GM10248 (cell line): ENCODE measurements around the gene CARD10.

Experiments used
- CTCF ChIA-PET: fragments of 300-600 bp; sonication (Branson Sonifier 250); formaldehyde crosslinking; extraction: SDS; loops from one replicate; lab custom pipeline; 2021; ENCODE audit warnings: antibody characterized with exemption; lab: Yijun Ruan, JAX
- POLR2A ChIA-PET: fragments of 350-650 bp; sonication (Branson Sonifier 250); formaldehyde crosslinking; extraction: SDS; loops from one replicate; lab custom pipeline; 2020; ENCODE audit warnings: antibody characterized with exemption; lab: Yijun Ruan, JAX
- DNase-seq: peaks from one replicate; pipeline ENCODE4 v3.0.0; 2012; ENCODE audit errors: extremely low spot score
- CTCF ChIP-seq: IDR thresholded peaks from 2 replicates; pipeline ENCODE4 v1.5.1; 2012; ENCODE audit warnings: mild to moderate bottlenecking, low read depth; ENCODE audit errors: extremely low read depth, missing control alignments, control extremely low read depth

CARD10 gene

GRCh38 chr22:37560608-37561211 is 41.5 kb upstream of the CARD10 start:
- CTCF ChIA-PET, result interaction anchor here (1.4 to 21.7 kb wide), 5 partner anchors 15 to 103 kb away, joined by 4 to 584 read pairs (median 7); partner anchors contain the start of gene LGALS2
- DNase-seq, result no peak
- TF ChIP-seq CTCF, result no peak
- POLR2A ChIA-PET, result no interaction called here

DNA sequence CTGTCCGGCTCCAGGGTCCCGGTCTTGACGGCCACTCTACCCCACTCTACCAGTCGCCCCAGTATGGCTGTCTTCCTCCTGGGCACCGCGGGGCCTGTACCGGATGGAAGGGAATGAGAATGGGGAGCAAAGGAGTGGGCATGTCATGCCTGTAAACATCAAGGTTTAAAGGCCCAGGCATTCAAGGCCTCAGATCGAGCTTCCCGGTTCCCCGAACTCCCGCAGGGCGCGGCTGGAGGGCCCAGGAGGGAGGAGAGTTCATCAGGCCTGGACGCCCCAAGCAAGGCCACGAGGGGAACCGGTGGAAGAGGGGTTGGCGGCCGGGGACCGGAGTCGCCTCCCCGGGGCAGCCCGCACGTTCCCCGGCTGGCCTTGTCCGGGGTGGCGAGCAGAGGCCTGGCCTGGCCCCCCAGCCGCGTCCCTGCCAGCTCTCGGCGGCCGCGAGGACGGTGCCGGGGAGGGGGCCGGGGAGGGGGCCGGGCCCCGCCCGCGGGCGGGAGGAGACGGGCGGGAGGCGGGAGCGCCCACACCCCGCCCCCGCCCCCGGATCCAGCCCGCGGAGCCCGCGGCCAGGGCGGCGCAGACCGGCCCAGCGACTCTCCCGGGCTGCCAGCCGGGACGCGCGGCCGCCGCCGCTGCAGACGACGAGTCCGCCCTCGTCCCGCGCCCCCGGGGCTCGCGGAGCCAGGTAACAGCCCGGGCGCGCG is 40.8 kb upstream of the CARD10 start, which contains the start of gene CDC42EP1:
TSS of gene CDC42EP1 (plus strand) at position 580 of the 707 bp plus-strand sequence. CDS start 5,870 bp downstream, outside the sequence.
- ChIA-PET CTCF (interaction anchor here (21.7 kb wide), 1 partner anchor 15 kb away, joined by 584 read pairs; no protein-coding TSS in a partner anchor), POLR2A (no interaction called here)
- no peak for DNase-seq
- no peak for TF ChIP-seq CTCF

GRCh38 chr22:37559521-37559900 is 40.3 kb upstream of the CARD10 start:
- CTCF ChIA-PET, result interaction anchor here (5.7 to 21.7 kb wide), 2 partner anchors 7 to 14 kb away, joined by 58 to 584 read pairs; no protein-coding TSS in a partner anchor
- no peak for DNase-seq
- no peak for TF ChIP-seq CTCF
- POLR2A ChIA-PET, result no interaction called here

DNA sequence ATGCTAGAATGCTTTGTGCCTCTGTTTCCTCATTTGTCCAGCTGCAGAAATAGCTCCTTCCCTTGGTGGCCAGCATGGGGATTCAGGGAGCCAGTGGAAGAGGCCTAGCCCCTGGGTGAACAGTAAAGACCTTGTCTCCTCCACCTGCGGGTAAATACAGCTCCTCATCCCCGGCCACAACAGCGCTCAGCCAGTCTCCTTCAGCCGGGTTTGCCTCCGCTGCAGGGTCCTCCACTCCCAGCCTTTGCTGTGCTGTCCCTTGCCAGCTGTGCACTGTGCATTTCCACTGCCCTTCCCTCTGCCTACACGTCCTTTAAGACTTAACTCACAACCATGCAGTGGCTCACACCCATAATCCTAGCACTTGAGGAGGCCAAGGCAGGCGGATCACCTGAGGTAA is 39.6 kb upstream of the CARD10 start:
- no peak for TF ChIP-seq CTCF
- no peak for DNase-seq
- POLR2A ChIA-PET, result no interaction called here
- CTCF ChIA-PET, result interaction anchor here (0.9 to 21.7 kb wide), 4 partner anchors 8 to 33 kb away, joined by 3 to 584 read pairs (median 34); no protein-coding TSS in a partner anchor

- CTCF ChIA-PET, result interaction anchor here (1.8 to 21.7 kb wide), 5 partner anchors 9 to 49 kb away, joined by 5 to 584 read pairs (median 10); partner anchors contain the start of gene LGALS2
- TF ChIP-seq CTCF, result no peak
- DNase-seq, result no peak
- POLR2A ChIA-PET, result no interaction called here
Measured at GRCh38 chr22:37557321-37558001, 38.2 kb upstream of the CARD10 start.

- no peak for TF ChIP-seq CTCF
- CTCF ChIA-PET, result interaction anchor here (0.8 to 21.7 kb wide), 5 partner anchors 10 to 49 kb away, joined by 3 to 584 read pairs (median 7); partner anchors contain the start of gene LGALS2
- no peak for DNase-seq
- POLR2A ChIA-PET, result no interaction called here
Measured at GRCh38 chr22:37556710-37557109, 37.5 kb upstream of the CARD10 start.
